Activated CD4-positive, CD25-positive, alpha-beta regulatory T cell treated with anti-CD3 and anti-CD28 coated beads, Interleukin-2, amount 50 U/mL, for 16 hours (primary cell): ENCODE results near the gene NUP133.
"Not testable (repeated sequence)": the region's sequence is repeated elsewhere in the genome, so short reads cannot be mapped to it uniquely, and the experiment has no call there.

ENCODE experiments used
- DNase-seq: peaks from one replicate; pipeline ENCODE4 v3.0.0-alpha.2; 2020; ENCODE audit warnings: low read depth, low spot score

NUP133 gene

DNA sequence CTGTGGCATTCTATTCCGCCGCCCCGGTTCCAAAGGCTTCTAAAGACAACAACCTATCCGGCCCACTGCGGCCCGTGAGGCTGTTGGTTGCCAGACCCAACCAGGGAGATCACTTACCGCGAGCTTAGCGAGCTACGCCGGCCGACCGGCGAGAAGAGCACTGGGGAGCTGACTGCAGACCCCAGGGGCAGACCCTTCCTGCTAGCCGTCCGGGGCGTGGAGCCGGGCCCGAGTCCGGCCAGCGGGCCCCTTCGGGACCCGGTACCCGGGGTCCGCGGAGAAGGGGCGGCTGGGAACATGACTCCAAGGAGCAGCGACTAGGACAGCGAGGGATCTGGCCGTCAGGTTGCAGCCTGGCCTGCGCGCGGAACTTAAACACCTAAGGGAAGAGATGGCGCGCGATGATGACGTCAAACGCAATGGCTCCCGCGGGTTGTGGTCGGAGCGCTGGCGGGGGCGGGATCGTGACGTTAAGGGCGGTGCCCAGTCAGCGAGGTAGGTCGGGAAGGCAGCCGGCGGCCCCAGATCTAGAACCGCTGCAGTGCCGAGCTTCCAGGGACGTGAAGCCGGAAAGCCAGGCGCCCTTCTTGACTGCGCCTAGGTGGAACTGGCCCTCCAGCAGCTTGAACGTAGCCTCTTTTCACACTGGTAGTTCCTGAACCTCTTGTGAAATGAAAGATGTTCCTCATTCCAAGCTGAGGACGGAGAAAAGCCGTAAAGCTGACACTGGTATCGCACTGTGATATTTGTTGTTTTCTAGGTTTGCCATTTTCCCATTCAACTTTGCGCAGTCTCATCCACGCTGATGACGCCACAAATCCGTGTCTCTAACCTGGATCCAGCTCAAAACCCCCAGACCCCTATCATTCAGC lies at the start of gene NUP133:
NUP133 (minus strand) TSS at position 391 of the 872 bp plus-strand sequence; CDS start at position 299, 92 bp downstream.
- DNase-seq, result peak; percentile 98

DNA sequence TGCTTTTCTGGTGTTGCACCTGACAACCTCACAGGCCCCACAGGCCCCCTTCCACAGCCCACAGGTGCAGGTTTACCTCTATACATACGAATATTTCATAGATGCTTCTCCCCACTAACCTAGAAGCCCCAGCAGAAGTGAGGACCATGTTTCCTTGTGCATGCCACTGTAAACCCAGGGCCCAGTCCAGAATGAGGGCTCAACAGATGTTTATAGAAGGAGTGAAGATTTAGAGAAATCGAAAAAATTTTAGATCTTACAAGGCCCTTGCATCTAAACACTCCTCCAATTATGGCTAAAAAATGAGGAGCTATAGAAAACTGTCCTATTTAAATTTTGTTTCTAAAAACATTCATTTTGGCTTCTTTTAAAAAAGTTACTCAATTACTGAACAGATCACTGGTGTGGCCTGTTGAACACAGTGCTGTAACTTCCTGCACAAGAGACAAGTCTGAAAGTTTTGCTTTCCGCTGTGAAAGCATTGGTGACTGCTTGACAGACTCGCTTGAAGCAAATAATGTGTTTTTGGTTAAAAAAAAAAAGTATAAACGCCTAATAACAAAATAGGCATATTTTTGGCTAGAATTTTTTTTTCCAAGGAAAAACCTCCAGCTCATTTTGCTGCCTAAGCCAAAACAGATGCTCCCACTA lies 49.2 kb upstream of the NUP133 start:
- no peak for DNase-seq

DNA sequence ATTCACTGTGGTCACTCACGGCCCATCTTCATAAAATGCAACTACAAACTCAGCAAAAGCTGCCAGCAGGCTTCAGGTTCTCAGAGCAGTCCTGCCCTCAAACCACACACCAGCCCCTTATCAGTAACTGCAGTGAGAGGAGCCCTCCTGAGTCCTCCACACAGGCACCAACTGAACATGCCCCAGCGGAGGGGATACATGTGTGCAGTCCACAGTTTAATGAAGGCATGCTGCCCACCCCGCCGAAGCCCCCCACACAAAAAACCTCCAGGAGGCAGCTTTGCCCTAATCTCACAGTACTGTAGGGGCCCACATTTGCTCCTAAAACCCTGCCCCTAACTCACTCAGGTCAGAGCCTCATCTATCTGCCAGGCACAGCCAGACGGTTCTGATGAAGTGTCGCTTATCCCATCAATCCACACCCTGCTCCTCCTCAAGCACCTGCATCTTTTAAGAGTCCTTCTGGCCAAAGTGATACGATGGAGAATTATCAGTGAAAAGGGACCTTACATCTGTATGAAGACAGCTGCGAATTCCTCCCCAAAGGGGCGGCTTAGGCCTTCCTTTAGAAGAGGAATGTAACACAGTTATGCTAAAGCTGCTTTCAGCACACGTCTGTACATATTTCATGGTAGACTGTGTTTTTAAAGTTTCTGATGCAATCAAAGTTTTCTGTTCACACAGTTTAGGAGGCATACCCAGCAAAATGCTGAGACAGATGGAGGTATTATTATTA lies 46.9 kb upstream of the NUP133 start:
- no peak for DNase-seq

DNA sequence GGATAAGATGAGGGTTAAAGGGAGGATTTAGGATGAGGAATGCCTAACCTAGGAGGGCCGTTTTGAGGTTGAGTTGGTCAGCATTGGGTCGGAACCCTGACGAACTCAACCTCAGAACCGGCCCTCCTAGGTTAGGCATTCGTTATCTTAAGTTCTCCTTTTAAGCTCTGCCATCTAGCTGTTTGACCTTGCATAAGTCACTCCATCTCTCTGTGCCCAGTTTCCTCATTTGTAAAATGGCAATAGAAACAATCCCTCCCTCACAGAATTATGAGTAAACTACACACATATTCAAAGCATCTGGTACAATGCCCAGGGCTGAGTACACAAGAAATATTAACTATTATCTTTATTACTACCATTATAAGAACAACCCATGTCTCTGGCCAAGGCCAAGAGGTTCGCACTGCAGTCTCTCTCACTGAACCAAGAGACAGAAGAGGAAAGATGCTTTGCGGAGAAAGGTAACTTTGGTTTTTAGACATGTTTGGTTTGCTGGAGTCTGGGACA lies 45.5 kb upstream of the NUP133 start:
- DNase-seq, result no peak

DNA sequence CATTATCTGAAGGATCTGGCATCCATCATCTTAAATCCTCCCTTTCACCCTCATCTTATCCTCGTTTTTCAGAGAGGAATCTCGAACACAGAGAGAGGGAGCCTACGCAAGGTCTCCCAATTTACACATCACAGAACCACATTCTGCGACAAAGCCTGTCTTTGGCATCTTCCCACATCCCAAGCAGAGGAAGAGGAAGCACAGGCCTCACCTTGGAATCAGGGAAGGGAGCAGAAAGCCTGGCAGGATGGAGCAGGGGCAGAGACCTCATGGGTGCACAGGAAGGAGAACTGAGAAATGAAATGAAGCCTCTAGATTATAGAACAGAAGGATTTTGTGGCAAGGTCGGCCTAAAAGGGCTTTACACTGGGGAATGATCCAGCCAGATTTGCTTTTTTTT lies 44.6 kb upstream of the NUP133 start:
- DNase-seq, result no peak

DNA sequence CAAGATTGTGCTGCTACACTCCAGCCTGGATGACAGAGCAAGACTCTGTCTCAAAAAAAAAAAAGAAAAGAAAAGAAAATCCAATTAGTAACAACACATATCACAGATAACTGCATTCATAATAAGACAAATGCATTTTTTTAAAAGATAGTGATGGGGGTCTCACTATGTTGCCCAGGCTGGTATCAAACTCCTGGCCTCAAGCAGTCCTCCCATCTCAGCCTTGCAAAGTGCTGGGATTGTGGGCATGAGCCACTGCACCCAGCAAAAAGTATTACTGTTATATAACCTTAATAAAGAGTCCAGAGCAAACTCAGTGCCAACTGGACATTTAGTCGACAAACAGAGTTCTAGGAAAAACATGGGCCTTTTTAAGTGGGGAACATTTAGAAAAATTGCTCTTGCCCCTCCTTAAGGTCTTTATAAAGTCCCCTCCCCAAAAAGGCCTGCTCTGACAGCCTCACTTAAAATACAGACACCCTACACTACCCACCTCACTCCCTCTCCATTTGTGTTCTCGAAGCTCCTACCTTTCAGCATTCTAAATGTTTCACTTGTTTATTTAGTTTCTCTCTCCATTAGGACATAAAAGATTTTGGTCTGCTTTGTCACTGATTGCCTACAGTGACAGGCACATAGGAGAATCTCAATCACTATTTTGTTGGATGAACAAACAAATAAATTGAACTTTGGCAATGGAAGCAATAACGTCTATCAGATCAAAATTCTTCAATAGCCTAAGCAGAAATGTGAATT lies 42.8 kb upstream of the NUP133 start:
- no peak for DNase-seq

DNA sequence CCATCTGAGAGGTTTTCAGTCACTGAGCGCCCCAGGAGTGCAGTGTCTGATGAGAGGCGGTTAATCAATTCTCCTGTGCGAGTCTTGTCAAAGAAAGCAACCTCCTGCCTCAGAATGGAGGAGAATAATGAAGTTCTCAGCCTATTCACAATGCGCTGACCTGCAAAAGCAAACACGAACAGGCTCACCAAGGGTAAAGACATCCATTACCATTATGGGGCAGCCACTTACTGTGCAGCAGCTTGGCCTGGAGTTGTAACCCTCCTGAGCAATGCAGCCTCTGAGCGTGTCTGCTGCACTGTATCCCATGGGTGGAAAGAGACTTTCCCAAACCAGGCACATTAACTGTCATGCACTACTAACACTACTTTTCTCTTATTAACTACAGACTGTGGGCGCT lies 39.4 kb upstream of the NUP133 start:
- DNase-seq, result no peak

DNA sequence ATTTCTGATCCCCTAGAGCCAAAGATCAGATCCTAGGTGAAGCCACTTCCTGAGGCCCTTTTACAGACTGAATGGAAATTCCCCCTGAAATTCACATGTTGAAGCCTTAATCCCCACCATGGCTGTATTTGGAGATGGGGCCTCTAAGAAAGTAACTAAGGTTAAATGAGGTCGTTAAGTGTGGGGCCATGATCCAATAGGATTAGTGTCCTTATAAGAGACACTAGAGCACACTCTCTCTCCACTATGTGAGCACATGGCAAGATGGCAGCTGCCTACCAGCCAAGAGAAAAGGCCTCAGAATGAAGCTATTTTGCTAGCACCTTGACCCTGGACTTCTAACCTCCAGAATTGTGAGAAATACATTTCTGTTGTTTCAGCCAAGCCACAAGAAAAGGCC lies 36.4 kb upstream of the NUP133 start:
- no peak for DNase-seq

DNA sequence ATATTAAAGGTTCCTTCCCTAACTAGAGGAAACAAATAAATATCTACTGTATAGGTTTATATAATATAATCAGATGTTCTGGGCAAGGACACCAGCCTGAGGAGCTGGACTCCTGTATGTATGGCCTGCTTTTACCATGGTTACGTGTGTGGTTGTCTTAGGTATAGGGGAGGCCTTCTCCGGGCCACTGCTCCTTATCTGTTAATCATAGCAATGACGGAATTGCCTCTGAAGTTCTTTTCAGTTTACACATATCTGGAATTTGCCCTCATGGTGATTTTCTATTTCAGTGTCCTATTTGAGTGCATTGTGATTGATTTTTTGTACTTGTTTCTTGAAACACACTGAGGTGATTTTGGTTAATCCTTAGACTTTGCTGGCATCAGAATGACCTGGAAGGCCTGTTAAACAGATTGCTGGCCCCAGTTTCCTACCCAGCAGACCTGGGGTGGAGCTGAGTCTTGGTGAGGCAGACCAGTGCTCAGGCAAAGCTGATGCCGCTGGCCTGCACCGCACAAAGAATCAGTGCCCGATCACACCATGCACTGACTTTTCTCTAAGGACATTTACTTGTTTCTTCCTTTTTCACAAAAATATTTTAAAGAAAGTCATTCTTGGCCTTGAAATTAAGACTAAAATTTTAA lies 31.8 kb upstream of the NUP133 start:
- no peak for DNase-seq

DNA sequence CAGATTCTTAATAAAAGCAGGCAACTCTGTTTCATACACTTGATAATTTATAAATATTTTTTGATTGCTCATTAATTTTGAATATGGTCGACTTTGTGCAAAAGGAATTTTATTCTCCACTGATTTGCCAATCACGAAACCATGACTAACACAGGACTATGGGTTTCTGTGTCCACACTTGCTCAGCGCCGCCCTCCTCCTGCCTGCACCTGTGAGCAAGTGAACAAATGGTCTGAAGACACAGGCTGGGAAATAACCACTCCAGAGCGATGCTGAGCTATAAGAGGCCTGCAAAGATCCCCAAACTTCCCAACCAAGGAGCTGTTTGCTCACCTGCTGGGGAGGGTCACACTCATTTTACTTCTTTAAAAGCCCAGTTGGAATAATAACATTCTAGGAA lies 30.8 kb upstream of the NUP133 start:
- no peak for DNase-seq

DNA sequence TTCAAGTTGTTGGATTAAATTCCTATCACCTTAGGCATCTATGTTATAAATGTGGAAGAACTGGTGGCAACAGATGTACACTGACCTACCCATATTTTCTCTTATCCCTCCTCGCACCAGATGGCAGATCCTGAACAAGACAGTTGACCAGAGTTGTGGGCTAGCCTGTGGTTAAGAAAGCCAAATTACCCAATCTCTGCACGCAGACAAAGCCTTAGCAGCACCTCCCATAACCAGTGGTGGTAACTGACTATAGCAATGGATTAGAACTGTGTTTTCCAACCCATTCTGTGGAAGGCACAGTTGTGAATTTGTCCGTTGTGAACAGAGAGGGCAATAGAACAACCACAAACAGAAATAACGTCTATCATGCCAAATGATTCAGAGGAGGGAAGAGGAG lies 29.8 kb upstream of the NUP133 start:
- DNase-seq, result no peak

DNA sequence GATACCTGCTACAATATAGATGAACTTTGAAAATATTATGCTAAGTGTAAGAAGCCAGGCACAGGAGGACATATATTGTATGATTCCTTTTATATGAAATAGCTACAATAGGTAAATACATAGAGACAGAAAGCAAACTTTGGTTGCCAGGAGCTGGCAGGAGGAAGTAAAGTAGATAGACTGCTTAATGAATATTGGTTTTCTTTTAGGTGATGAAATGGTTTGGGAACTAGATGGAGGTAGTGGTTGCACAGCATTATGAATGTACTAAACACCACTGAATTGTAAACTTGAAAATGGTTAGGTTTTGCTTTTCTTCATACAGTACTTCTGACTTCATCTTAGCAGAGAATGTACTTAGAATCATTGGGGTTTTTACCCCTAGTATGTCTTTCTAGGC lies 28.8 kb upstream of the NUP133 start:
- DNase-seq, result no peak

DNA sequence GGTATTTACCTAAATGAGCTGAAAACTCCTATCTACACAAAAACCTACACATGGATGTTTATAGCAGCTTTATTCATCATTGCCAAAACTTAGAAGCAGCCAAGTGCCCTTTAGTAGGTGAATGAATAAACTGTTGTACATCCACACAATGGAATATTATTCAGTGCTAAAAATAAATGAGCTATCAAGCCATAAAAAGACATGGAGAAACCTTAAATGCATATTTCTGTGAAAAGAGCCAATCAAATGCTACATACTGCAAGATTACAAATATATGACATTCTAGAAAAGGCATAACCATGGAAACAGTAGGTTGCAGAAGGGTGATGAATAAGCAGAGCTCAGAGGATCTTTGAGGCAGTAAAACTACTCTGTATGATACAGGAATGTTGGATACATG lies 27.1 kb upstream of the NUP133 start:
- no peak for DNase-seq

DNA sequence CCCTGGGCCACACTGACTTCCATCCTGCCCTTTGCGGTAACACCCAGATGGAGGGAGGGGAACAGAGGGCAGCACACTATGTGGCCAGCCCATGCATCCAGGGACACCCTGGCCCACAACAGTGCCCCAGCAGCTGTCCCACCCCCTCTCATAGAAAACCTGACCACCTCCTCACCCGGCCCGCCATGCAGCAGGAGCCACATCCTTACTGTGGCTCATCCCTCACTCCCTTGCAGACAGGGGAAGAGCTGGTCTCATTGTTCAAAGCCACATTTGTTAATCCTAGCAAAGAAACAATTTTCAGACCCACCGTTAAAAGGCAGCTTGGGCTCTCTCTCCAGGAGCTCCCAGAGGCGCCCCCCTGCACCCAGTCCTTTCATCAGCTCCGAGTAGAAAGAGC lies 23.2 kb upstream of the NUP133 start:
- no peak for DNase-seq

DNA sequence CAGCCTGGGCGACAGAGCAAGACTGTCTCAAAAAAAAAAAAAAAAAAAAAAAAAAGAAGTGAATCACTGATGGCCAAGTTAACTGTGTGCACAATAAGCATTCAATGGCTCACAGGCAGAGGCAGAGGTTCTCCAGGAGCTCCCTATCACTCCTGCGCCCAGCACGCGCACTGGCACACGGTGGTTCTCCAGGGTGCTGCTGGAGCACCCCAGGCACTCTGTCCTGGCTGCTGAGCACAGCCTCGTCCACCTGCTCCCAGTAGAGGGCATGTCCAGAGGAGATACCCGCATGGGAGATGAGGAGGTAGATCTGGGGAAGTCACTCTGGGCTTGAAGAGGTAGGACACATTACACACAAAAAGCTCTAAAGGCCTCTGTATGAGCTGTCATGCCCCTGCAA lies 21.5 kb upstream of the NUP133 start:
- no peak for DNase-seq

DNA sequence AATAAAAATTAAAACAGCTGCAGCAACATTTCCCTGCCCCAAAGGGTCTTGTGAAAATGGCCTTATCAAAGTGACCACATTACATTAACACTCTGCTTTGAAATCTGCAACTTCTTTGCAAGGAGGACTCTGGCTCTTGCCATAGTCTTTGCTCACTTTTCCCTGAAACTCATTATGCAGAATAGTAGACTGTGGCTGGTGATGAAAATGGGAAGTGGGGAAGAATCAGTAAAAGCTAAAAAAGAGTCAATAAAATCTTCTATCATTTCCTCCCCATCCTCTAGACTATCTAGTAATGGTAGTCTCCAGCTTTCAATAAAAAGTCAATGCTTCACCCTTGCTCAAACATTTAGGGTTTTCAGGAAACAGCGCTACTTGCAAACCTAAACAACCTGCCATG lies 18.6 kb upstream of the NUP133 start:
- no peak for DNase-seq

DNA sequence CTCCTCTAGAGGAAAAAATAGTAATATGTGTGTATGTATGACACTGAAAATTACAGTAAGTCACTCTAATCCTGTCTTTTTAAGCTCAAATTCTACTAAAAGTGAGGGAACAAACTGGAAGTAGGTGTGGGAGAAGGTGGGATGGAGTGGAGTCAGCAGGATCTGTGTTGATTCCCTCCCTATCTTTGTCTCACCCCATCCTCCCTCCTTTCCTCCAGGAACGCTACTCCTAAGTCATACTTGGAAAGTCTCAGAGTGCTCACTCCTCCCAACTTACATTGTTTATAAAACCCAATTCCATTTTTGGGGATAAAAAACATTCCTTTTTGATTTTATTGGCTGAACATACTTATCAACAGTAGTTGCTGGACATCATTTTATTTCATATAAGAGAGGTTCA lies 14.9 kb upstream of the NUP133 start:
- no peak for DNase-seq

DNA sequence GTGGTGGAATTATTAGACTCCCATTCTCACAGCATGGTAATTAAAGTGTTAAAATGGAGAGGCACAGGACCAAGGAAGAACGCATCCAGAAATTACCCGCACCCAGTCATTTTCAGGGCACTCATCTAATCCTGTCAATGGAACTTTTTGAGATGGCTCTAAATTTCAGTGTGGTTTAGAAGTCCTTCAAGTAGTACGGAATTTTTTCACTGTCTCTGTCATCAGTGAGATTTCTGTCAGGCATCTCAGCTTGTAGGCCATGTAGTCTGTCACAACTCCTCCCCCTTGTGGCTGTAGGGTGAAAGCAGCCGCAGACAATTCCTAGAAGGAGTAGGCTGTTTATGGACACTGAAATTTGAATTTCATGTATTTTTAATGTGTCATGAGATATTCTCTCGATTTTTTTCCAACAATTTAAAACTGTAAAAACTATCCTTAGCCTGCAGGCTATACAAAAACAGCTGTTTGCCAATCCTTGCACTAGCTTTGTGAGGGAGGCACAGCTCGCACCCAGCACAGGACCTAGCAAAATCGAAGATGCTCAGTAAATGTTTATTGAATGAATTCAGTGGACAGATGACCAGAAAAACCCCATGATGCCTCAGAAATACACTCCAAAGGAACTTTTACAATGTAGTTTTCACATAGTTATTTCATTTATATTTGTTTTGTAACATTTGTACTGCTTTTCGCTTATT lies 6.6 kb upstream of the NUP133 start:
- peak; percentile 34 for DNase-seq

DNA sequence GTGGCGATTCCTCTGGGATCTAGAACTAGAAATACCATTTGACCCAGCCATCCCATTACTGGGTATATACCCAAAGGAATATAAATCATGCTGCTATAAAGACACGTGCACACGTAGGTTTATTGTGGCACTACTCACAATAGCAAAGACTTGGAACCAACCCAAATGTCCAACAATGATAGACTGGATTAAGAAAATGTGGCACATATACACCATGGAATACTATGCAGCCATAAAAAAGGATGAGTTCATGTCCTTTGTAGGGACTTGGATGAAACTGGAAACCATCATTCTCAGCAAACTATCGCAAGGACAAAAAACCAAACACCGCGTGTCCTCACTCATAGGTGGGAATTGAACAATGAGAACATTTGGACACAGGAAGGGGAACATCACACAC lies 3.5 kb upstream of the NUP133 start:
- not testable (repeated sequence) for DNase-seq

DNA sequence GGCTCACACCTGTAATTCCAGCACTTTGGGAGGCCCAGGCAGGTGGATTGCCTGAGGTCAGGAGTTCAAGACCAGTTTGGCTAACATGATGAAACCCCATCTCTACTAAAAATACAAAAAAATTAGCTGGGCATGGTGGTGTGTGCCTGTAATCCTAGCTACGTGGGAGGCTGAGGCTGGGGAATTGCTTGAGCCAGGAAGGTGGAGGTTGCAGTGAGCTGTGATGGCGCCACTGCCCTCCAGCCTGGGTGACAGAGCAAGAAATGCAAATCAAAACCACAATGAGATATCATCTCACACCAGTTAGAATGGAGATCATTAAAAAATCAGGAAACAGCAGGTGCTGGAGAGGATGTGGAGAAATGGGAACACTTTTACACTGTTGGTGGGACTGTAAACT lies 3.1 kb upstream of the NUP133 start:
- not testable (repeated sequence) for DNase-seq
